Esophagus muscularis mucosa (tissue), 4 donors: Measurements from ENCODE around the gene LMO3. TPM values are rescaled to one million over a fixed set of nuclear protein-coding genes. Genes with fewer than 3 reads are reported as not detected.

Source experiments
- DNase-seq: peaks from one replicate; pipeline ENCODE4 v3.0.0-alpha.2; 2017; ENCODE audit errors: extremely low spot score
- H3K27ac ChIP-seq, 4 donors: fragments of 200-600 bp; sonication (generic); replicated peaks in 1 of 4; 1 replicate in 3 of 4; 2 replicates in 1 of 4; pipeline ENCODE4 v1.5.1; 2016 to 2019; ENCODE audit warnings: mild to moderate bottlenecking in 1 of 4
- H3K27me3 ChIP-seq, 4 donors: fragments of 200-600 bp; sonication (generic); one replicate each; pipeline versions ENCODE4 v1.5.1 to v1.6.0; 2016 to 2019
- H3K36me3 ChIP-seq, 4 donors: fragments of 200-600 bp; sonication (generic); one replicate each; pipeline ENCODE4 v1.5.1; 2016 to 2019
- H3K4me1 ChIP-seq, 4 donors: fragments of 200-600 bp; sonication (generic); one replicate each; pipeline ENCODE4 v1.5.1; 2016 to 2019
- H3K4me3 ChIP-seq, 4 donors: fragments of 200-600 bp; sonication (generic); 1 replicate in 2 of 4; 2 replicates in 2 of 4; pipeline ENCODE4 v1.5.1; 2016 to 2019; ENCODE audit warnings: mild to moderate bottlenecking in 4 of 4, moderate library complexity in 1 of 4
- H3K9me3 ChIP-seq, 4 donors: fragments of 200-600 bp; sonication (generic); 1 replicate in 3 of 4; 2 replicates in 1 of 4; pipeline ENCODE4 v1.5.1; 2016 to 2019
- CTCF ChIP-seq, 3 experiments: fragments of 200-600 bp in 2 of 3; fragments of 450-650 bp in 1 of 3; sonication (generic) in 2 of 3; IDR thresholded peaks; one replicate each; pipeline ENCODE4 v1.5.1; 2017 to 2019; ENCODE audit warnings: antibody characterized with exemption in 3 of 3, mild to moderate bottlenecking in 2 of 3, moderate library complexity in 1 of 3
- EP300 ChIP-seq: sonication (generic); formaldehyde crosslinking; IDR thresholded peaks from one replicate; pipeline ENCODE4 v1.6.1; 2017; ENCODE audit warnings: antibody characterized with exemption
- POLR2A ChIP-seq: fragments of 450-650 bp; IDR thresholded peaks from one replicate; pipeline ENCODE4 v1.6.1; 2017; ENCODE audit warnings: antibody characterized with exemption, moderate library complexity, mild to moderate bottlenecking, low read depth
- POLR2AphosphoS5 ChIP-seq, 2 donors: sonication (generic); formaldehyde crosslinking; IDR thresholded peaks; one replicate each; pipeline ENCODE4 v1.6.1; 2017; ENCODE audit warnings: antibody characterized with exemption in 2 of 2
- WGBS: methylation state at CpG from one replicate; pipeline ENCODE4 v1.1.5; 2018; 5-methylcytosine and 5-hydroxymethylcytosine counted together
- intact Hi-C: fragments of 100-400 bp; cut with DNase I; formaldehyde crosslinking; loops from one replicate; pipeline ENCODE4 v1.15.1; 2023
- total RNA-seq, 4 donors: library from RNA; depleted of rRNA; stranded (reverse); fragments of >200 nt; gene quantifications; one replicate each; pipeline versions ENCODE4 v1.1.0 to v1.2.1, GENCODE V29; 2016

The LMO3 gene
- total RNA-seq, 4 donors from 2014 or later: 66.1 to 152 (median 138) TPM

GRCh38 chr12:16590645-16591044 lies 15.3 kb downstream of the LMO3 start:
- WGBS: 95% methylated on average over 3 of the region's 3 CpGs
- intact Hi-C loops: no loop called here

GRCh38 chr12:16588812-16589211 lies 17.1 kb downstream of the LMO3 start:
- 88% methylated on average over 6 of the region's 6 CpGs for WGBS
- H3K36me3 ChIP-seq: no peaks in the 10 kb centered on the region
- intact Hi-C loops: no loop called here
- H3K27me3 ChIP-seq: no peaks in the 10 kb centered on the region
- TF ChIP-seq POLR2A: no peak
- no peak for TF ChIP-seq EP300
- peak in 1 of 2 donors; percentile 38 for TF ChIP-seq POLR2AphosphoS5 (IDR thresholded peaks at IDR 0.05)
- TF ChIP-seq CTCF (IDR thresholded peaks at IDR 0.05): no peak
- DNase-seq: no peak
- no peak overlapping the region for H3K4me3 ChIP-seq
- H3K27ac ChIP-seq: peak overlapping the region; percentile 81 to 88 (median 85)
- H3K4me1 ChIP-seq: peaks cover 0 to 60% (median 46%) of the 10 kb centered on the region in 4 donors
- H3K9me3 ChIP-seq: no peaks in the 10 kb centered on the region

More at GRCh38 chr12:16590645-16591044, 15.3 kb downstream of the LMO3 start:
- Histone ChIP-seq H3K4me1 (peaks cover 0 to 52% (median 34%) of the 10 kb centered on the region in 4 donors), H3K27ac (peak overlapping the region; percentile 81 to 88 (median 85)), H3K9me3 (no peaks in the 10 kb centered on the region), H3K36me3 (no peaks in the 10 kb centered on the region), H3K27me3 (no peaks in the 10 kb centered on the region), H3K4me3 (no peak overlapping the region)
- TF ChIP-seq POLR2A (no peak), POLR2AphosphoS5 (IDR thresholded peaks at IDR 0.05) (no peak), EP300 (no peak), CTCF (IDR thresholded peaks at IDR 0.05) (no peak)
- DNase-seq: no peak

GRCh38 chr12:16587514-16587913 lies 18.4 kb downstream of the LMO3 start:
- DNase-seq: no peak
- peak overlapping the region; percentile 81 to 88 (median 85) for H3K27ac ChIP-seq
- H3K9me3 ChIP-seq: no peaks in the 10 kb centered on the region
- H3K27me3 ChIP-seq: no peaks in the 10 kb centered on the region
- H3K4me1 ChIP-seq: peaks cover 0 to 67% (median 53%) of the 10 kb centered on the region in 4 donors
- 53% methylated on average over 1 of the region's 1 CpG for WGBS
- no peaks in the 10 kb centered on the region for H3K36me3 ChIP-seq
- TF ChIP-seq EP300: no peak
- no peak for TF ChIP-seq POLR2AphosphoS5 (IDR thresholded peaks at IDR 0.05)
- TF ChIP-seq POLR2A: no peak
- TF ChIP-seq CTCF (IDR thresholded peaks at IDR 0.05): no peak
- intact Hi-C loops: no loop called here
- peak overlapping the region; percentile 19 to 43 (median 29) for H3K4me3 ChIP-seq

GRCh38 chr12:16587110-16587453 lies 18.9 kb downstream of the LMO3 start:
- H3K4me1 ChIP-seq: peaks cover 0 to 67% (median 53%) of the 10 kb centered on the region in 4 donors
- no peaks in the 10 kb centered on the region for H3K9me3 ChIP-seq
- H3K36me3 ChIP-seq: no peaks in the 10 kb centered on the region
- DNase-seq: no peak
- H3K4me3 ChIP-seq: peak overlapping the region; percentile 19 to 43 (median 29)
- intact Hi-C loops: no loop called here
- no peaks in the 10 kb centered on the region for H3K27me3 ChIP-seq
- peak overlapping the region; percentile 81 to 88 (median 85) for H3K27ac ChIP-seq
- no peak for TF ChIP-seq POLR2A
- no peak for TF ChIP-seq POLR2AphosphoS5 (IDR thresholded peaks at IDR 0.05)
- no peak for TF ChIP-seq EP300
- TF ChIP-seq CTCF (IDR thresholded peaks at IDR 0.05): no peak
- 39% methylated on average over 3 of the region's 3 CpGs for WGBS
